C1 segment of cervical spinal cord (tissue), 14 donors: Measurements from ENCODE around the gene CLSTN2.
"Not testable (repeated sequence)": the region's sequence is repeated elsewhere in the genome, so short reads cannot be mapped to it uniquely, and the experiment has no call there.

ENCODE experiments used
- DNase-seq, 14 donors: peaks; one replicate each; lab custom pipeline; 2025; lab: John Stamatoyannopoulos, UW

Gene CLSTN2

GRCh38 chr3:140416666-140417065 is 481.7 kb downstream of the CLSTN2 start:
- no peak for DNase-seq

GRCh38 chr3:140420621-140421357 is 485.8 kb downstream of the CLSTN2 start:
- DNase-seq: no peak

- no peak for DNase-seq
Measured at GRCh38 chr3:140421884-140422283, 486.9 kb downstream of the CLSTN2 start.

- DNase-seq: no peak
Measured at GRCh38 chr3:140423146-140423545, 488.2 kb downstream of the CLSTN2 start.

- DNase-seq: not testable (repeated sequence)
Measured at GRCh38 chr3:140423574-140423973, 488.6 kb downstream of the CLSTN2 start.

- DNase-seq: no peak
Measured at GRCh38 chr3:140424211-140424610, 489.2 kb downstream of the CLSTN2 start.

GRCh38 chr3:140424726-140425125 is 489.7 kb downstream of the CLSTN2 start:
- DNase-seq: no peak

- no peak for DNase-seq
Measured at GRCh38 chr3:140427786-140428185, 492.8 kb downstream of the CLSTN2 start.

- DNase-seq: no peak
Measured at GRCh38 chr3:140428380-140428779, 493.4 kb downstream of the CLSTN2 start.

GRCh38 chr3:140429791-140430190 is 494.8 kb downstream of the CLSTN2 start:
- no peak for DNase-seq

- DNase-seq: no peak
Measured at GRCh38 chr3:140430494-140430893, 495.5 kb downstream of the CLSTN2 start.

- DNase-seq: no peak
Measured at GRCh38 chr3:140432229-140432669, 497.3 kb downstream of the CLSTN2 start.

GRCh38 chr3:140433431-140433830 is 498.4 kb downstream of the CLSTN2 start:
- no peak for DNase-seq

- no peak for DNase-seq
Measured at GRCh38 chr3:140434261-140434905, 499.4 kb downstream of the CLSTN2 start.

- no peak for DNase-seq
Measured at GRCh38 chr3:140436421-140436820, 501.4 kb downstream of the CLSTN2 start.

- no peak for DNase-seq
Measured at GRCh38 chr3:140438736-140439470, 503.9 kb downstream of the CLSTN2 start.

- DNase-seq: no peak
Measured at GRCh38 chr3:140439527-140439926, 504.5 kb downstream of the CLSTN2 start.

- DNase-seq: no peak
Measured at GRCh38 chr3:140440446-140440845, 505.5 kb downstream of the CLSTN2 start.

GRCh38 chr3:140441006-140441405 is 506.0 kb downstream of the CLSTN2 start:
- no peak for DNase-seq

- DNase-seq: no peak
Measured at GRCh38 chr3:140442621-140443020, 507.6 kb downstream of the CLSTN2 start.

GRCh38 chr3:140443073-140443472 is 508.1 kb downstream of the CLSTN2 start:
- DNase-seq: no peak

- DNase-seq: no peak
Measured at GRCh38 chr3:140443806-140444205, 508.8 kb downstream of the CLSTN2 start.
